Neural progenitor cell (in vitro differentiated cells): ENCODE data around the gene B3GALT5. TPM values are rescaled to one million over a fixed set of nuclear protein-coding genes. Genes with fewer than 3 reads are reported as not detected.

Experiments
- DNase-seq: peaks from one replicate; pipeline ENCODE4 v3.0.0-alpha.2; 2016; ENCODE audit warnings: low spot score
- H2AFZ ChIP-seq: fragments of 200-600 bp; sonication (generic); replicated peaks from 2 replicates; pipeline ENCODE4 v1.6.1; 2016; ENCODE audit warnings: antibody characterized with exemption
- H3F3A ChIP-seq: fragments of 200-600 bp; sonication (generic); 2 replicates; pipeline ENCODE4 v1.6.1; 2016; ENCODE audit warnings: antibody characterized with exemption, low read depth
- H3K27ac ChIP-seq: fragments of 200-600 bp; sonication (generic); 2 replicates; pipeline ENCODE4 v1.5.1; 2016; ENCODE audit warnings: mild to moderate bottlenecking
- H3K27me3 ChIP-seq: fragments of 200-600 bp; sonication (generic); 2 replicates; pipeline ENCODE4 v1.6.1; 2016; ENCODE audit warnings: mild to moderate bottlenecking, moderate library complexity
- H3K36me3 ChIP-seq: fragments of 200-600 bp; sonication (generic); 2 replicates; pipeline ENCODE4 v1.5.1; 2016
- H3K4me1 ChIP-seq: fragments of 200-600 bp; sonication (generic); 2 replicates; pipeline ENCODE4 v1.6.1; 2016; ENCODE audit warnings: mixed run types
- H3K4me2 ChIP-seq: fragments of 200-600 bp; sonication (generic); 2 replicates; pipeline ENCODE4 v1.6.1; 2016
- H3K4me3 ChIP-seq: fragments of 200-600 bp; sonication (generic); 2 replicates; pipeline ENCODE4 v1.5.1; 2016
- H3K79me2 ChIP-seq: fragments of 200-600 bp; sonication (generic); 2 replicates; pipeline ENCODE4 v1.6.1; 2016; ENCODE audit warnings: low read depth
- H3K9ac ChIP-seq: fragments of 200-600 bp; sonication (generic); 2 replicates; pipeline ENCODE4 v1.6.1; 2016
- H3K9me3 ChIP-seq: fragments of 200-600 bp; sonication (generic); 2 replicates; pipeline ENCODE4 v1.5.1; 2016; ENCODE audit warnings: low read depth
- H4K20me1 ChIP-seq: fragments of 200-600 bp; sonication (generic); 2 replicates; pipeline ENCODE4 v1.6.1; 2016; ENCODE audit warnings: low read depth
- H3K27ac Mint-ChIP-seq: 3 replicates; pipeline ENCODE4 v1.8.0; 2021; ENCODE audit warnings: mixed read lengths
- H3K27me3 Mint-ChIP-seq: 2 replicates; pipeline ENCODE4 v1.8.0; 2022; ENCODE audit warnings: low read depth, mild to moderate bottlenecking, inconsistent platforms, moderate library complexity, mixed read lengths; ENCODE audit not compliant: insufficient read depth
- H3K36me3 Mint-ChIP-seq: 3 replicates; pipeline ENCODE4 v1.8.0; 2021; ENCODE audit warnings: mixed read lengths
- H3K4me1 Mint-ChIP-seq: 3 replicates; pipeline ENCODE4 v1.8.0; 2021; ENCODE audit warnings: mixed read lengths
- H3K4me3 Mint-ChIP-seq: 3 replicates; pipeline ENCODE4 v1.8.0; 2021; ENCODE audit warnings: mild to moderate bottlenecking, moderate library complexity, mixed read lengths
- H3K9me3 Mint-ChIP-seq: 3 replicates; pipeline ENCODE4 v1.8.0; 2020; ENCODE audit warnings: mixed read lengths
- EZH2 ChIP-seq: fragments of 200-600 bp; sonication (generic); IDR thresholded peaks from 2 replicates; pipeline ENCODE4 v1.6.1; 2017; ENCODE audit warnings: antibody characterized with exemption, mild to moderate bottlenecking, moderate library complexity
- EZH2phosphoT487 ChIP-seq: fragments of 200-600 bp; sonication (generic); IDR thresholded peaks from 2 replicates; pipeline ENCODE4 v1.6.1; 2017; ENCODE audit warnings: antibody characterized with exemption
- total RNA-seq: library from RNA; depleted of rRNA; stranded (reverse); fragments of >200 nt; gene quantifications from 2 replicates; pipeline ENCODE4 v1.2.3, GENCODE V29; 2015; ENCODE audit warnings: low replicate concordance
- TF ChIP-seq, protein P1 (sequence below): fragments of 200-600 bp; sonication (generic); IDR thresholded peaks from 2 replicates; pipeline ENCODE4 v1.5.1; 2017; ENCODE audit warnings: antibody characterized with exemption, mild to moderate bottlenecking

Gene B3GALT5
- total RNA-seq, 1 donor from 2014 or later: 1.3 TPM

DNA sequence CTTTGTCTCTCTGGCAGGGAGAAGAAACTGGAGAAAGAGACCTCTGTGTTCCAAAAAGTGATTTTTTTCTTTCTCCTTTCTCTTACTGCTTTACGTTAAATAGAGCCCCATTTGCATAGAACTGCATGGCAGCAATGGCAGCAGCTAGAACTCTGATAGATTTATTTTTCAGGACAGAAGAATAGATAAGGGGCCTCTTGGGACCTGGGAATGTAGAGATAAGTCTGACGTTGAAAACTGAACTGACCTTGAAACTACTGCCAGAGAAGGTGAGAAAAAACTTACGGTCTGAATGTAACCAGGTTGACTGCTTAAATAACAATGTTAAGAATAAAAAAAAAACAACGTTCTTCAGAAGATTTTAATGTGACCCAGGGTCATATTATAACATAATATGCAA, 25.4 kb upstream of the B3GALT5 start:
- Mint-ChIP-seq H3K27ac (no peak overlapping the region), H3K27me3 (peaks cover 4% of the 10 kb centered on the region), H3K9me3 (peaks cover 22% of the 10 kb centered on the region), H3K4me1 (no peaks in the 10 kb centered on the region), H3K4me3 (no peak overlapping the region), H3K36me3 (peaks cover 7% of the 10 kb centered on the region)
- no peaks in the 10 kb centered on the region for H4K20me1 ChIP-seq
- no peak overlapping the region for H3K4me3 ChIP-seq
- no peak overlapping the region for H3K27ac ChIP-seq
- no peaks in the 10 kb centered on the region for H3K9me3 ChIP-seq
- no peaks in the 10 kb centered on the region for H3K4me1 ChIP-seq
- H3F3A ChIP-seq: no peaks in the 10 kb centered on the region
- H3K27me3 ChIP-seq: no peaks in the 10 kb centered on the region
- H2AFZ ChIP-seq: no peak overlapping the region
- no peaks in the 10 kb centered on the region for H3K79me2 ChIP-seq
- TF ChIP-seq, protein P1, sequence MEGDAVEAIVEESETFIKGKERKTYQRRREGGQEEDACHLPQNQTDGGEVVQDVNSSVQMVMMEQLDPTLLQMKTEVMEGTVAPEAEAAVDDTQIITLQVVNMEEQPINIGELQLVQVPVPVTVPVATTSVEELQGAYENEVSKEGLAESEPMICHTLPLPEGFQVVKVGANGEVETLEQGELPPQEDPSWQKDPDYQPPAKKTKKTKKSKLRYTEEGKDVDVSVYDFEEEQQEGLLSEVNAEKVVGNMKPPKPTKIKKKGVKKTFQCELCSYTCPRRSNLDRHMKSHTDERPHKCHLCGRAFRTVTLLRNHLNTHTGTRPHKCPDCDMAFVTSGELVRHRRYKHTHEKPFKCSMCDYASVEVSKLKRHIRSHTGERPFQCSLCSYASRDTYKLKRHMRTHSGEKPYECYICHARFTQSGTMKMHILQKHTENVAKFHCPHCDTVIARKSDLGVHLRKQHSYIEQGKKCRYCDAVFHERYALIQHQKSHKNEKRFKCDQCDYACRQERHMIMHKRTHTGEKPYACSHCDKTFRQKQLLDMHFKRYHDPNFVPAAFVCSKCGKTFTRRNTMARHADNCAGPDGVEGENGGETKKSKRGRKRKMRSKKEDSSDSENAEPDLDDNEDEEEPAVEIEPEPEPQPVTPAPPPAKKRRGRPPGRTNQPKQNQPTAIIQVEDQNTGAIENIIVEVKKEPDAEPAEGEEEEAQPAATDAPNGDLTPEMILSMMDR: no peak
- TF ChIP-seq EZH2: no peak
- TF ChIP-seq EZH2phosphoT487: no peak
- no peak for DNase-seq
- H3K9ac ChIP-seq: no peak overlapping the region
- no peaks in the 10 kb centered on the region for H3K36me3 ChIP-seq
- no peak overlapping the region for H3K4me2 ChIP-seq

DNA sequence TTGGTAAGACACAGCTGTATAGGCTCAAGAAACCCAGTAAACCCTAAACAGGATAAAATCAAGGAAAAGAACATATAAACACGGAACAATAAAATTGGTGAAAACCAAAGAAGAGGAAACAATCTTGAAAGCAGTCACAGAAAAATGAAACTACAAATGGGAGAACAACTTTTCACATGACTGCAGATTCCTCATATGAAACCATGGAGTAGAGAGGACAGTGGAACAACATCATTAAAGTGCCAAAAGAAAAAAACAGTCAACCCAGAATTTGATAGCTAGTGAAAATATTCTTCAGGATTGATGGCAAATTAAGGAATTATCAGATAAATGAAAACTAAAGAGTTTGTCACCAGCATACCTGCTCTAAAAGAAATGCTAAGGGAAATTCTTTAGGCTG, 23.9 kb upstream of the B3GALT5 start:
- H3K27me3 ChIP-seq: no peaks in the 10 kb centered on the region
- no peak overlapping the region for H3K9ac ChIP-seq
- H3K9me3 Mint-ChIP-seq: peaks cover 22% of the 10 kb centered on the region
- no peaks in the 10 kb centered on the region for H3K9me3 ChIP-seq
- H3K4me3 ChIP-seq: no peak overlapping the region
- no peaks in the 10 kb centered on the region for H3F3A ChIP-seq
- H3K36me3 ChIP-seq: no peaks in the 10 kb centered on the region
- H3K36me3 Mint-ChIP-seq: peaks cover 7% of the 10 kb centered on the region
- H3K27ac ChIP-seq: no peak overlapping the region
- no peak overlapping the region for H3K27ac Mint-ChIP-seq
- no peaks in the 10 kb centered on the region for H4K20me1 ChIP-seq
- H3K4me1 ChIP-seq: no peaks in the 10 kb centered on the region
- H3K27me3 Mint-ChIP-seq: peaks cover 4% of the 10 kb centered on the region
- no peak overlapping the region for H2AFZ ChIP-seq
- H3K4me2 ChIP-seq: no peak overlapping the region
- no peak overlapping the region for H3K4me3 Mint-ChIP-seq
- no peak for TF ChIP-seq EZH2
- TF ChIP-seq, protein P1: no peak
- no peak for TF ChIP-seq EZH2phosphoT487
- no peaks in the 10 kb centered on the region for H3K79me2 ChIP-seq
- DNase-seq: no peak
- H3K4me1 Mint-ChIP-seq: no peaks in the 10 kb centered on the region

DNA sequence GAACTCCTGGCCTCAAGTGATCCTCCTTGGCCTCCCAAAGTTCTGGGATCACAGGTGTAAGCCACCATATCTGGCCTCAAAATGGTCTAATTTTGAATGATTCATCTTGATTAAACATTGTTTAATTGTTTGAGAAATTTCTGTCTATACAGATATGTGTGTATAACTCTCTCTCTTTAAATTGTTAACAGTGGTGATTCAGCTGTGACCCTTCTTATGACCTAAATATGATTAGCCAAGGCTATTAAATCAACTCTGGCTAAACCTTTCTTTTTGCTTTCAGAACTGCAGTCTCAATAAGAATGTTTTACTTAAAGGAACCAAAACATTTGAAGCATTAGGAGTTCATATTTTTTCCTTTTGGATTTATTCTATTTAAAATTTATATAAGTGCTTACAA, 19.2 kb upstream of the B3GALT5 start:
- H3K4me1 Mint-ChIP-seq: peaks cover 13% of the 10 kb centered on the region
- H3K36me3 Mint-ChIP-seq: peaks cover 6% of the 10 kb centered on the region
- Histone ChIP-seq H3K4me1 (no peaks in the 10 kb centered on the region), H3K27ac (no peak overlapping the region), H3K27me3 (no peaks in the 10 kb centered on the region), H3K9me3 (no peaks in the 10 kb centered on the region), H3K4me2 (no peak overlapping the region), H4K20me1 (no peaks in the 10 kb centered on the region), H3K79me2 (no peaks in the 10 kb centered on the region), H3K4me3 (no peak overlapping the region), H3K9ac (no peak overlapping the region), H2AFZ (no peak overlapping the region), H3K36me3 (no peaks in the 10 kb centered on the region), H3F3A (no peaks in the 10 kb centered on the region)
- no peak for DNase-seq
- H3K4me3 Mint-ChIP-seq: no peak overlapping the region
- peaks cover 5% of the 10 kb centered on the region for H3K27me3 Mint-ChIP-seq
- no peak overlapping the region for H3K27ac Mint-ChIP-seq
- peaks cover 16% of the 10 kb centered on the region for H3K9me3 Mint-ChIP-seq
- TF ChIP-seq EZH2: no peak
- TF ChIP-seq EZH2phosphoT487: no peak
- TF ChIP-seq, protein P1: no peak

DNA sequence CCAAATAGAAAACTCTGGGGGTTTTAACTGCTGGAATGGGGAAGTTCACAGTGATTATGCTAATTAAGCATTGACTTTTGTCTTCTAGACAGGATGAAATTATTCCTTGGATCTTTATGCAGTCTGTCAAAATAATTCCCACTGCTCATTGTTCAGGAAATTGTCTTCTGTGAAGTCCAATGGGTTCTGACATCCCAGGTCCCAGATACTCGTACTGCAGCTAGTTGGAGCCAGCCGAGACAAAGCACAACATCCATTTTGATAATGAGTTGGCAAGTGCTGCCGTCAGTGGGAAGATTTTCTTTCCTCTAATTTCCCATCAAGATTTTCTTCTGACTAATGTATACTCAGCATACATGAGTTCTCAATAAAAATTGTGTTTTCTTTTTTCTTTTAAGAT, 17.3 kb upstream of the B3GALT5 start:
- Histone ChIP-seq H3K9me3 (no peaks in the 10 kb centered on the region), H3K9ac (no peak overlapping the region), H3K36me3 (no peaks in the 10 kb centered on the region), H3K27me3 (no peaks in the 10 kb centered on the region), H3F3A (no peaks in the 10 kb centered on the region), H3K79me2 (no peaks in the 10 kb centered on the region), H3K4me3 (no peak overlapping the region), H2AFZ (no peak overlapping the region), H3K27ac (no peak overlapping the region), H4K20me1 (no peaks in the 10 kb centered on the region), H3K4me2 (no peak overlapping the region), H3K4me1 (no peaks in the 10 kb centered on the region)
- Mint-ChIP-seq H3K4me1 (peaks cover 19% of the 10 kb centered on the region), H3K27ac (no peak overlapping the region), H3K36me3 (no peaks in the 10 kb centered on the region), H3K27me3 (peaks cover 5% of the 10 kb centered on the region), H3K4me3 (no peak overlapping the region), H3K9me3 (peaks cover 8% of the 10 kb centered on the region)
- TF ChIP-seq, protein P1: no peak
- TF ChIP-seq EZH2phosphoT487: no peak
- no peak for TF ChIP-seq EZH2
- no peak for DNase-seq
